Measurements from ENCODE around the gene CWH43.
"Not testable (repeated sequence)": the region's sequence is repeated elsewhere in the genome, so short reads cannot be mapped to it uniquely, and the experiment has no call there.

CWH43 gene

DNA sequence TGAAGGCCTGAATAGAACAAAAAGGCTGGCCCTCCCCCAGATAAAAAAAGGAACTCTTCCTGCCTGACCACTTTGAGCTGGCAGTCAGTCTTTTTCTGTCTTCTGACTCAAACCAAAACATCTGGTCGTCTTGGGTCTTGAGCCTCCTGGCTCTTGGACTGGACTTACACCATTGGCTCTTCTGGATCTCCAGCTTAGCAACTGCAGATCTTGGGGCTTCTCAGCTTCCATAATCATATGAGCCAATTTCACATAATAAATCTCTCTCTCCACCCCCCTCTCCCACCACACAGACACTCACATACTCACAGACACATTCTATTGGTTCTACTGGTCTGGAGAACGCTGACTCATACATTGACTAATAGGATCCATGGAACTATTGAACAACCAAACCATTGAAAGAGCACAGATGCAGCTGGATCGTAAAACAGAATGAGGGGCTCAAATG is 15.6 kb upstream of the CWH43 start:
- peak overlapping the region; percentile 94 for H3K27ac ChIP-seq
- DNase-seq (ENCODE audit: low read depth, low spot score), result peak; percentile 76

DNA sequence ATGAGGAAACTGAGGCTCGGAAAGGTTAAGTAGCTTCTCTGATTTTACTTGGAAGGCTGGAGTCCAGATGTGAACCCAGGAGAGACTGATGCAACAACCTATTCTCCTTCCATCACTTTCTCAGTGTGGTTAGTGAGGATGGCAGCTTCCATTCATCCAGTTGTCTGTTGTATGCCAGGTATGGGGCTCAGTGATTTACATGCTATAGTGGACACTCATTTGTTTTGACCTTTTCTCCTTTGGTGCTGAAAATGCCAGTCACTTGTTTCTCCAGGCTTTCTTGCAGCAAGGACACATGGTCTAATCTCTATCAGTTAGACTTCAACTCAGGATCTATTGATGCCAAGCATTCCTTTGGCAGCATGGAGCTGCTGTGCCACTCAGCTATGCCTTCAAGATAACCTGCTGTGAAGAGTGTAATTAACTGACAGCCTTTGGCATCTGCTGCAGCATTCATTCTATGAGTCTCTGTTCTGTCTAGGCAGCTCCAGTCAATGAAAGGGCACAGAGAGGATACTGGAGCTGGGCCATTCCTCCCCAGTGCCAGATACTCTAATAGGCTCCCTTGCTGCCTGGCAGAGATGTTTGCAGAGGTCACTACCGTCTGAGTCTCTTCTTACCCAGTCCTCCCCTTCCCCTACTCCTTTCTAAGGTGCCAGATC is 11.0 kb upstream of the CWH43 start:
- no peak overlapping the region for H3K27ac ChIP-seq
- no peak for DNase-seq (ENCODE audit: low read depth, low spot score)

DNA sequence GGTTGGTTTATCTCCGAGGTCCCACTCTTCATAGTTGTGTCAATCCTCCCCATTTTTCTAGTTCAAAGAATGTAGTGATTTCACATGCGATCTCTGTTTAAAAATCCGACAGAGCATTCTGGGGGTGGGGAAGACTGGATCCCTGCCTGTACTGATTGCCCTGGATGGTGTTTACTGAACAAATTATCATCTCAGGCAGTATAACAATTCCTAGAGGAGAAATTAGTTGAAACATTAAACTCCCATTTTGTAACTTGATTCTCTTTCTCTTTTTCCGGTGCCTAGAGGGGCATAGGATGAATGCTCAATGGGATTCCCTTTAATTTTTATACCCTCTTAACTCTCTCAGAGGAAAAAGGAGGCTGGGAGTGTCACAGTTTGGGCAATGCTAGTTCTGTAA is 10.0 kb upstream of the CWH43 start:
- DNase-seq (ENCODE audit: low read depth, low spot score), result no peak
- H3K27ac ChIP-seq, result no peak overlapping the region

DNA sequence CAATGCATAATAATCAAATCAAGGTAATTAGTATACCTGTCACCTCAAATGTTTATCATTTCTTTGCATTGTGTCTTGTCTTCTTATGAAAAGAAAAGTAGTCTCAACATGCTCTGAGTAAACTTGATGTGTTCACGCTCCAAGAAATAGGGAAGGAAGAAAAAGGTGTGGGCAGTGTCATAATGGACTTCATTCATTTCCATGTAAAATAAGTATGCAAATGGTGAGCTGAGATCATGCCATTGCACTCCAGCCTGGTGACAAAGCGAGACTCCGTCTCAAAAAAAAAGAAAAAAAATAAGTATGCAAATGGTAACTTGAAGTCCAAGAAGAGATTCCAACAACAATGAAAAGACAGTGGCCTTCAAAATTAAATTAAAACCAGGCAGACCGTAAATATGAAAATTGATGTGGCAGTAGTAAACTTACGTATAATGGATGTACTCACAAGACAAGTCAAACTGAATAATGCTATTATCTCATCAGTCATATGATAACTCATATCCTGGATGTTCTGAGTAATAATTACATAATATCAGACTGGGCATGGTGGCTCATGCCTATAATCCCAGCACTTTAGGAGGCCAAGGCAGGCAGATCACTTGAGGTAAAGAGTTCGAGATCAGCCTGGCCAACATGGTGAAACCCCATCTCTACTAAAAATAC is 6.0 kb upstream of the CWH43 start:
- DNase-seq (ENCODE audit: low read depth, low spot score), result no peak
- peak overlapping the region; percentile 93 for H3K27ac ChIP-seq

DNA sequence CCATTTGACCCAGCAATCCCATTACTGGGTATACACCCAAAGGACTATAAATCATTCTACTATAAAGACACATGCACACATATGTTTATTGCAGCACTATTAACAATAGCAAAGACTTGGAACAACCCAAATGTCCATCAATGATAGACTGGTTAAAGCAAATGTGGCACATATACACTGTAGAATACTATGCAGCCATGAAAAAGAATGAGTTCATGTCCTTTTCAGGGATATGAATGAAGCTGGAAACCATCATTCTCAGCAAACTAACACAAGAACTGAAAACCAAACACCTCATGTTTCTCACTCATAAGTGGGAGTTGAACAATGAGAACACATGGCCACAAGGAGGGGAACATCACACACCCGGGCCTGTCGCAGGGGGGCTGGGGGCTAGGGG is 2.1 kb upstream of the CWH43 start:
- not testable (repeated sequence) for H3K27ac ChIP-seq; DNase-seq (ENCODE audit: low read depth, low spot score)

DNA sequence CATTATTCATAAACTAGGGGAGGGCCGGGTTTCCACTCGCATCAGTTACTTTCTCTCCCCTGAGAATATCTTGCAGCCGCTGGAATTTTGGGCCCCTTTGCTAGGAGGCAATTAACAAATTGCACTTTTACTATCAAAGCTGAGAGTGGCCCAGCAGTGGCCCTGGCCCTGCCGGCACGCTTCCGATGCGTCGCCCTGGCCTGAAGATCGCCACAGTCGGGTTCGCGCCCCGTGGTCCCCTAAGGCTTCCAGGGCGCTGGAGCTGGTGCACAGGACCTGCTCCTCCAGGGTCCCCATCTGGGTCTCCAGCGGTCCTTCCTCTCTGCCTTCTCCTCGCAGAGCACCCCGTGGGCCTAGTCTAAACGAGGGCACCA is 486 bp upstream of the CWH43 start:
- no peak for DNase-seq (ENCODE audit: low read depth, low spot score)
- no peak overlapping the region for H3K27ac ChIP-seq

DNA sequence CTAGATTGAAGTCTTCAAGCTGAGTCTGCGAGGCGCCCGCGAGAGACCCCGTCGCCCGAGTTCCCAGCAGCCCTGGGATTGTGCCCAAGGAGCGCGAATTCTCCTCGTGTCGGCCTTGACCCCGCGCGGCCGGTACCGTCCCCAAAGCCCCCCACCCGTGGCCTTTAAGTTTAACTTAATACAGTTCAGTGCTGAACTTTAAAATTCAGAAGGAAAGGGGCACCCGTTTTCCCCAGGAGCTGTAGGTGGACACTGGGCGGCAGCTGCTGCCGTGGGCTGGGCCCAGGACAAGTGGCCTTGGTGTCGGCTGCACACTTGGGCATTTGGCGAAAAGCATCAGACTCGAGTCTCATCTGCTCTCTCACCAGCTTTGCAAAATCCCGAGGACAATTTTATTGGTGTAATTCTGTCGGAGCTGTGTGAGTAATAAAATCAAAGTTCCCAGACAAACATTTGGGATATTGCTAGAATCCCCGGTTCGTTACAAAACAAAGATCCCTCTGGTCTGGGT is 634 bp downstream of the CWH43 start:
- no peak for DNase-seq (ENCODE audit: low read depth, low spot score)
- H3K27ac ChIP-seq, result peak overlapping the region; percentile 44

DNA sequence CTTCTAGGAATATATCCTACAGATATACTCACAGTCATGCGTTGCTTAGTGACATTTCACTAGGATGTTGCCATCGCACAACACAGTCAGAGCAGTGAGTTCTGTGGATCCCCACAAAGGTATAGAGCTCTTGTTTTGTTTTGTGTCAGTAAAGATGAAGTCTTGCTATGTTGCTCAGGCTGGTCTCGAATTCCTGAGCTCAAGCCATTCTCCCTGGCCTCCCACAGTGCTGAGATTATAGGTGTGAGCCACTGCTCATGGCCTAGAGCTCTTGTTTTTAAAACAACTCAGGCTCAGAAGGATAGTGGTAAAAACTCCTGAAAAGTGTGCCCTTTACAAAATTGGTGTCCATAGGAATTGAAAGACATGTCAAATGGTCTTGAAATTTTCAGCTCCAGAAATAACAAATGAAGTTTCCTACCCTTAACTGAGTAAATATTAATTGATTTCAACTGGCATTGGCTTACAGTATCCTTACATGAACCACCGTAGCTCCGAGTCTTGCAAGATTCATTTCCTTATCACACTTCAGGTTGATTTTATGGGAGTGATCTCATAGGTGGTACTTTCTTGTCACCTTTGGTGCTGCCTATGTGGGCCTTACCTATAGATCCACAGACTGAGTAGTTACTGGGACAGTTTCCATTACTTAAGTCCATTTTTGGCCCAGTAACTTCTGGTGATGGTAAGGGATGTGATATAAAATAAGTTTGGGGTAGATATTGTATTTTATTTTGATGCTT is 3.6 kb downstream of the CWH43 start:
- DNase-seq (ENCODE audit: low read depth, low spot score), result no peak
- no peak overlapping the region for H3K27ac ChIP-seq

DNA sequence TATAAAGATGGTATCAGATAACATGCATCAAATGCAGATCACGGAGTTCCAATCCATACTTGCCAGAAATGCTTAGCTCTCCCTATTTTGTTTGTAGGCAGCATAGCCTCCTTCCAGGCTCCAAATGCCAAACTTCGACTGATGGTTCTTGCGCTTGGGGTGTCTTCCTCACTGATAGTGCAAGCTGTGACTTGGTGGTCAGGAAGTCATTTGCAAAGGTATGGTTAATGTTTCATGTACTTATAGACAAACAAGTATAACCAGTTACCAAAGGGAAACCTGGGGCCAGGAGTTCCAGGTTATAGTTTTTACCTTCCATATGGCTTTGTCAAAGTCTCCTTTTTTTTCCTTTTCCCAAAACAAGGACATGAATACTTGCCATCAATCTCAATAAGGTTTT is 5.3 kb downstream of the CWH43 start:
- H3K27ac ChIP-seq, result no peak overlapping the region
- no peak for DNase-seq (ENCODE audit: low read depth, low spot score)

DNA sequence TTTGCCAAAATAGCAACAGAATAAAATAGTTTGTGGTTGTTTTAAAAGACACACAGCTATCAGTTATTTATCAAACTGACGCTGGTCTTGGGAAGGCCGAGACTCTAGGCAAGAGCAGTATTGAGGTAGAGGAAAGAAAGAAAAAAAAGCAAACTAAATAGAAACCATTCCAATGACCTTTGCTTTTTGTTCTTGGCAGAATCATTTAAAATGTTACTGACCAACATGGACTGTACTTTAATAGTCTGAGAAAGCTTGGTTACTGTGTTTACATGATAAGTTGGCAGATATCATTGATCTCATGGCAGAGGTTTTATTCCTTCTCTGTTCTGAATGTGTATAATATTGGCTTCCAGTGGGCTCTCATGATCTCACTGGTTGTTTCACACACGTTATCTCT is 11.9 kb downstream of the CWH43 start:
- no peak overlapping the region for H3K27ac ChIP-seq
- no peak for DNase-seq (ENCODE audit: low read depth, low spot score)

DNA sequence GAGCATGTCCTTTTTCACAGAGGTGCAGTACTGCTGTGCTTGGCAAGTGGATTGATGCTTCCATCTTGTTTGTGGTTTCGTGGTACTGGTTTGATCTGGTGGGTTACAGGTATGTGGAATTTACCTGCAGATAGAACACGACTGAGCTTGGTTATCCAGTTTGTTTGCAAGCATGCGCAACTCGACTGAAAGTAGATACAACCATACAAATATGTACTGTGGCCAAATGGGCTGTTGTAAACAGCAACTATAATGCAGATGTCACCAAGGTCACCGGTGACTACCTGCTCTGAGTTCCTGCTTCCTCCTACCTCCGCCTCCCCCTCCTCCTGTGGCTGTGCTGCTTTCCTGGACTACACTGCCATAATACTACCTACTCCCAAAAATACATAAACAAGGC is 12.4 kb downstream of the CWH43 start:
- no peak overlapping the region for H3K27ac ChIP-seq
- DNase-seq (ENCODE audit: low read depth, low spot score), result no peak

DNA sequence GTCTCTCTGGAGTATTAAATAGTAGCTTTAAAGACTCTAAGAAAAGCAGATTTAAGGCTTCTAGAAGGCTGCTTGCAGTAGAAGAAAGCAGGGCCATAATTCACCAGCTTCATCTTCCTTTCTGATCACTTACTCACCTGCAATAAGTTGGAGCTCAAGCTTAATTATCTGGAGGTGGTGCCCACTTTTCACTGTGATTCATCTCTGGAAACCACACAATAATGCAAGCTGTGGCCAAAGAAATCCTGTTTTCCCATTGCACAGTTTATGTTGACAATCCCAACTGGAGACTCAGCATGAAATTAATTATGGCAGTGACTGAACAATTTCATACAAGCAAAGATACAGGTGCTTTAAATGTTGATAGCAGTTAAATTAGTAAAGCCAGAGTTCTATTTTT is 14.7 kb downstream of the CWH43 start:
- peak; percentile 40 for DNase-seq (ENCODE audit: low read depth, low spot score)
- no peak overlapping the region for H3K27ac ChIP-seq

DNA sequence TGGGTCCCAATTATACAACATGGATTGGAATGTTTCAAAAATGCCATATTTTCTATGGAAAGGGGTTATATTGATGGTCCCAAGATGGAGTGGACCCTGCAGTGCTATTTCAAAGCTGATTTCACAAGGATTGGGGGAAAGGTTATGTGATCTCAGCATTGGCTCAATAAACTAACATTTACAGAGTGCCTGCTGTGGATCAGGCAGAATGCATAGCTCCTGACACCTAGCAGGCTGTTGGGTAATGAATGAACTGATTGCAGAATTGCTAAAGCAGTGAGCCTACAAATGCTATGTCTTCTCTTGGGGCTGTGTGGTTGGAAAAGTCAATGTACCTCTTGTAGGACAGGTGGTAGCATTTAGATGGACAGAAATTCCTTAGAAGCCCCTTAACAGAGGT is 16.9 kb downstream of the CWH43 start:
- no peak overlapping the region for H3K27ac ChIP-seq
- no peak for DNase-seq (ENCODE audit: low read depth, low spot score)

DNA sequence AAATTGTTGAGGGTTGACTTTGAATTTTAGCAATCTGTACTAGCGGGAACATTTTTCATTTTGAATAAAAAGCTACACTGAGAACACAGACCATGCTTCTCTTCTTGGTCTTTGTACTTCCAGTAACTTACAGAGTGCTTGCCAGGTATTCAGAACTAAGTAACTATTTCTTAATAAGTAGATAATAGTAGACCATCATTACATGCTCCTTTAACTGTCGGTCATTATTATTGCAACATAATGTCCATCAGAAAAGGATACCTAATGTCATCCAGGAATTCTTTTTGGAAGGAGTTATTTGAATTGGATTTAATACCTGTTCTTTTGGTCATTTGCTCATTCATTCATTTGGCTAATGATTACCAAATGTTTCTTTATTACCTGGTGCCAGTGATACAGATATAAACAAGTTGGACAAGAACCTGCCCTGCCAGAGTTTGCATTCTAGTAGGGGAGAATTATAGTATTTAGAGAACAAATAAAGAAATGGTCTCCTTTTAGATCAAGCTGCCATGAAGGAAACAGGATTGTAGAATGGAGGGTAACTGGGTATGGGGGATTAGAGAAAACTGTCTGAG is 32.7 kb downstream of the CWH43 start:
- H3K27ac ChIP-seq, result no peak overlapping the region
- DNase-seq (ENCODE audit: low read depth, low spot score), result no peak

DNA sequence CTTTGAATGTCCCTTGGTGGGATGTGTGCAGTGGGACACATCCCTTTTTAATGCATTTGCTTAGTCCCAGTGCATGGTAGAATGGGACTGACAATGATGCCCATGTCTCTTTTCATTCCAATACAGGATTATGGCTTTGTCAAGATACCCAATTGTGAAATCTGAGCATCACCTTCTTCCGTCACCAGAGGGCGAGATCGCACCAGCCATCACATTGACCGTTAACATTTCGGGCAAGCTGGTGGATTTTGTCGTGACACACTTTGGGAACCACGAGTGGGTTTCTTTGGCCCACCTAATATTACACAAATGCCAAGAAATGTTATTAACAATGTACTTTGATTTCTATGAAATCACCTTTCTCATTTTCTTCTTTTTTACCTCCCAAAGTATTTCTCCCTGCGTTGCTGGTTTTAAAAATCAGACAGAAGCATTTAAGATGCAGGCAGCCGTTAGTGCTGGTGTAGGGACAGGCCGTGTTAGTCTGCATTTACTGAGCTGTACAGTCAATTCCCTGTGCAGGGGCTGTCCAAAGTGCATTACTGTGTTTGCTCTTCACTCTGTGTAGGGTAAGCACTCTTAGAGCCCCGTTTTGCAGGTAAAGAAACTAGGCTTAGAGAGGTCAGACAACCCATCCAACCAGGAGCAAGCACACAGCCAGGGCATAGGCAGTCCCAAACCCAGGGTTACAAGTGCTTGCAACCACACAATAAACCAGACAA is 46.5 kb downstream of the CWH43 start:
- no peak overlapping the region for H3K27ac ChIP-seq
- DNase-seq (ENCODE audit: low read depth, low spot score), result no peak

DNA sequence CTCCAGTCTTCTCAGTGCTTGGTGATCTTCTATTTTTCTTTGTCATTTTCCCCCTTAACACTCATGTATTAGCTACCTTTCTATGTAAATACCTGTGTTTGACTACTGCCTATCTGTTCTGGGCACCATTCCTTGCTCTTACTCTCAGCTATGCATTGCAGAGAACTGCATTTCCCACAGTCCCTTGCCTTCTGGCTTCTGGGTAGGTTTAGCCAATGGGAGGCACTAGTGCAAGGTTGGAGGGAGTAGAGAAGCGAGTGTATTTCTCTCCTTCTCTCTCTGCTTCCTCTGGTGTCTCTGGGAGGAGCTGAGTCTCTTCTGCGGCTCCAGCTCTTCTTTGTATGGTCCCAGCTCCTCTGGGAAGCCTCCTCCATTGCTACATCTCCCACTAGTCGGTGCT is 50.5 kb downstream of the CWH43 start:
- DNase-seq (ENCODE audit: low read depth, low spot score), result no peak
- H3K27ac ChIP-seq, result no peak overlapping the region

DNA sequence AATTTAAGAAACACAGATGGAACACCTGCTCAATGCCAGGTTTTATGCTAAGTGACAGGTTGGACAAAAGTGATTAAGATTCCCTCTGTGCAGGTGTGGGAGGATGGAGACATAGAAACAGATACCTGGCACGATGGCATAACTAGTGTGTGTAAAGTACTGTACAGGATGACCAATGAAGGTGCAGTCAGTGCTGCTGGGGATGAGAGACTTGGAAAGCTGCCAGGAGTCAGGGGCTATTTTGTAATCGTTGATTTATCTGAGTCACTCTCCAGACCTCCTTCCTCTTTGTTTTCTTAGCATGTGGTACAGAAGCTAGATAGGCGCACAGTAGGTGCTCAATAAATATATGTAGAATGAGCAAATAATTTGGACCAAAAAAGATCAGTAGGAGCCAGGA is 58.2 kb downstream of the CWH43 start:
- no peak for DNase-seq (ENCODE audit: low read depth, low spot score)
- no peak overlapping the region for H3K27ac ChIP-seq

DNA sequence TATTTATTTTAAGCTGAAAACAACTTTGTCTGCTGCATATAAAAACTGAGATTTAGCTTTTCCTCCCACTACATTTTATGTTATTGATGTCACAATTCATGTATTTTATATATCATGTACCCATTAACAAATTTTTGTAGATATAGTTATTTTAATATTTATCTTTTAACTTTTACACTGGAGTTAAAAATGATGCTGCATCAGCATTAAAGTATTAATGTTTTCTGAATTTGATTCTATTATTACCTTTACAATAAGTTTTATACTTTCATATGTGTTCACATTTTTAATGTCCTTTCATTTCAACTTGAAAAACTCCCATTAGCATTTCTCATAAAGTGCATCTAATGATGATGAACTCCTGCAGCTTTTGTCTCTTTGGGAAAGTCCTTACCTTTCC is 72.2 kb downstream of the CWH43 start:
- H3K27ac ChIP-seq, result no peak overlapping the region
- no peak for DNase-seq (ENCODE audit: low read depth, low spot score)

DNA sequence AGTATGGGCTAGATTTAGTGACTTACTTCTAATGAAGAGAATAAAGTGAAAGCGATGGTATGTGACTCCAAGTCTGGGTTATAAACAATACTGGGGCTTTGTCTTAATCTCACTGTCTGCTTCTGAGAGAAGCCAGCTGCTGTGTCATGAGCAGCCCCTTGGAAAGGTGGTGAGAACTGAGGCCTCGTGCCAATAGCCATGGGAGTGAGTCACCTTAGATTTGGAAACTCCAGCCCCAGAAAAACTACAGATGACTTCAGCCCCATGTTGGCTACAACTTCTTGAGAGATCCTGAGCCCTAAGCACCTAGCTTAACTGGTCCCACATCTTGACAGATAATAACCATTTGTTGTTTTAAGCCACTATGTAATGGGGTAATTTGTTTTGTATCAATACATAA is 77.6 kb downstream of the CWH43 start:
- DNase-seq (ENCODE audit: low read depth, low spot score), result no peak
- peak overlapping the region; percentile 55 for H3K27ac ChIP-seq

DNA sequence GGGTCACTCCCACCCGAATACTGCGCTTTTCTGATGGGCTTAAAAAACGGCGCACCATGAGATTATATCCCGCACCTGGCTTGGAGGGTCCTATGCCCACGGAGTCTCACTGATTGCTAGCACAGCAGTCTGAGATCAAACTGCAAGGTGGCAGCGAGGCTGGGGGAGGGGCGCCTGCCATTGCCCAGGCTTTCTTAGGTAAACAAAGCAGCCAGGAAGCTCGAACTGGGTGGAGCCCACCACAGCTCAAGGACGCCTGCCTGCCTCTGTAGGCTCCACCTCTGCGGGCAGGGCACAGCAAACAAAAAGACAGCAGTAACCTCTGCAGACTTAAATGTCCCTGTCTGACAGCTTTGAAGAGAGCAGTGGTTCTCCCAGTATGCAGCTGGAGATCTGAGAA is 86.1 kb downstream of the CWH43 start:
- DNase-seq (ENCODE audit: low read depth, low spot score); H3K27ac ChIP-seq: not testable (repeated sequence)
